ENCODE measurements around the gene PGLYRP1.

PGLYRP1 gene

GRCh38 chr19:46031781-46032596 is 9.1 kb upstream of the PGLYRP1 start:
- no peak for DNase-seq

DNA sequence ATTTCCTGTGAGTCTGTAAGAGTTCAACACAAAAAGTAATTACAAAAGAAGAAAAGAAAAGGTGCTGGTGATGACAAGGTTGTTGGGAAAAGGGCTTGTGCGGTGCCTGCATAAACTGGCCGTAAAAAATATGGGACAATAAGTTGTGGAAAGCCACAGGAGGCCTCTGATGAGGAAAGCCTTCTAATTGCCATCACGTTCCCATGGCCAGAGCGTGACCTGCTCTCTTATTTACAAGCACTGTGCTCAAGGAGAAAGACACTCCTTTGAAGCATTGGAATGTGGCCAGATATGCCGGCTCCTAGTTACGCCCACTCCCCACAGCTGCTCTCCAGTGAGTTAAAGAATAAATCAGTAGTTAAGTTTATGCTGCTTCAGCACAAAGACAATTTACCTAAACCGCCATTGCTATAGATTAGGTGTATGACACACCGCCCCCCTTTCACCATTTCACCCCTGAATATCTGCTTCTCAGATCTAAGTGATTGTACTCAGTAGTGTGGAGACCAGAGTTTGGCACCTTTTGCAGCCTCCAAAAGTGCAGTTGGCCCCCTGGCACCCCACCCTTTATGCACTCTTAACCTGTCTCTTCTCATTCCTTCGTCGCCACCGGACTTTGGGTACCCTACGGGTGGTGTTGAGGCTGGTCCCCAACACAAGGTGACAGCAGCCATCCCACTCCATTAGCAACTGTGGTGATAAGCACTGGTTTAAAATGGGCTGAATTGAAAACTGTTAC is 8.1 kb upstream of the PGLYRP1 start:
- DNase-seq, result no peak

- DNase-seq, result no peak
These were observed 3.0 kb upstream of the PGLYRP1 start for GRCh38 chr19:46025835-46026234.

- DNase-seq, result no peak
These were observed 492 bp upstream of the PGLYRP1 start for GRCh38 chr19:46023311-46023779.

DNA sequence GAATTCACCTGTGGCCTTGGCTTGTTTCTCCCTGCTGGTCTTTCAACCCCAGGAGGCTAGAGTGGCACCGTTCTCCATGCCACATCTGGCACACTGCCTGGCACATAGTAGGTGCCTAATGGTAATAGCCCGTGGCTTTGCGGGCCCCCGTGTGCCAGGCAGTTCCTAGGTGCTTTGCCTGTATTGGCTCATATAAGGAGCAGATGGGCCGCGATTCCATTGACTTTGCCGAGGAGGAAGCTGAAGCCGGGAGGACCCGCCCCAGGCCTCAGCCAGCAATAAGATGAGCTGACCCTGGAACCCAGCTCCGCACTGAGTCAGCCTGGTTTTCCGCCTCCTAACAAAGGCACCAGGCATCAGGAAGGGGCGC is 807 bp downstream of the PGLYRP1 start:
- no peak for DNase-seq

- DNase-seq, result no peak
These were observed 1.3 kb downstream of the PGLYRP1 start for GRCh38 chr19:46021531-46022041.

- DNase-seq, result no peak
These were observed 2.1 kb downstream of the PGLYRP1 start for GRCh38 chr19:46020819-46021125.

DNA sequence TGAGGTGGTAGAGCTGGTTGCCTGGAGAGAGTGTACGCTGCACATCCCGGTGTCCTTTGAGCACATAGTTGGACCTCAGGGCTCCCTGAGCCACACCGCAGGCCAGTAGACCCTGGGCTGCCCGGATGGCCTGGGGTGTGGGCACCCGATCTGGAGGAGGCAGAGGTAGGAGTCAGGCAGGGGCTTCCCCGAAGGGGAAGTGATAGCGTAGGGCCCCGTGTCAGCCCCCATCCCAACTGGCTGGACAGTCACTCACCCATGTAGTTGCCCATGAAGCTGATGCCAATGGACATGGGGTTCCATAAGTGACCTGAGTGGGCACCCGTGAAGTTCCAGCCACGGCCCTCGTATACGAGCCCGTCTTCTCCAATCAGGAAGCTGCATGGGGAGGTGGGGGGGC is 3.6 kb downstream of the PGLYRP1 start:
- DNase-seq, result no peak

DNA sequence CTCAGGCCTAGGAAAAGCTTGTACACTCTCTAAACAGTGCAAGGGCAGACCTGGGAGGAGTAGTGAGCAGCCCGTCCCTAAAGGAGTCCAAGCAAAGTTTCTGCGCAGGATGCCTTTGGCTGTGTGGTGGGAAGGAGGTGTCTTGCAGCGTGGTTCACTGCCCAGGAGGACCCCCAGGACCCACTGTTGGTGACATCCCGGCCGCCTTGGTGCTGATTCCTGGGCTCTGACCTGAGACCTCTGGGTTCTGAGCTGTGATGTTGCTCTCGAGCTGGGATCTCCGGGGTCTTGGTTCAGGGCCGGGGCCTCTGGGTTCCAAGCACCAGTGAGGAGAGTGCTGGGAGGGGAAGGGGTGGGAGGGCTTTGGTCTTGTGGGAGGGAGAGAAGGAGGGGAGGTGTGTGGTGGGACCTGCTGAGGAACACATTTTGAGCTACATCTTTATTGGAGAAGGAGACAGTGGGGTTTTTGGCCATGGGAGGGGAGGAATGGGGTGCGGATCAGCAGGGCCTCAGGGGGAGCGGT is 4.1 kb downstream of the PGLYRP1 start:
- DNase-seq, result no peak

GRCh38 chr19:46017874-46018675 is 4.8 kb downstream of the PGLYRP1 start:
- DNase-seq, result no peak

- DNase-seq, result no peak
These were observed 5.8 kb downstream of the PGLYRP1 start for GRCh38 chr19:46017095-46017429.

DNA sequence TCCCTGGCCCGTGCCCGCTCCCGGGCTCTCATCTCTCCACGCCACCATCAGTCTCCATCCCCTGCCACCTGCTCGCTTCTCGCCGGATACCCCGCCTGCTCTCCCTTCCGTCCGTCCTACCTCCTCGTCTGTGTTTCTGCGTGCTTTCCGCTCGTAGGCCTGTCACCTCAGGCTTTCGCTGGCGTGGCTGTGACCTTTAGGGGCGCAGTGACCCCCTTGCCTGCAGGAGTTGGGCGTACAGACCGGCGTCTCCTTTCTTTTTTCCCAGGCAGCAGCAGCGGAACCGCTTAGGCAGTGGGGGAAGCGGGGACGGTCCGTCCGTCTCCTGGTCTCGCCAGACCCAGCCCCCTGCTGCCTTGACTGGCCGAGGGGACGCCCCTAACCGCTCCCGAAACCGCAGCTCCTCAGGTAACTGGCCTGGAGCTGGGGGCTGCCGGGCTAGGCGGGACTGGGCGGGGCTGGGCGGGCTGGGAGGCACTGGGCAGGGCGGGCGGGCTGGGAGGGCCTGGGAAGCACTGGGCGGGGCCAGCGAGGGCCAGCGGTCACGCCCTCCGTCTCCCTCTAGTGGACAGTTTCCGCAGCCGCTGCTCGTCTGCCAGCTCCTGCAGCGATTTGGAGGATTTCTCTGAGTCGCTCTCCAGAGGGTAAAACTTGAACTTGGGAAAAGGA is 6.3 kb downstream of the PGLYRP1 start:
- peak; percentile 85 for DNase-seq

- DNase-seq, result peak; percentile 50
These were observed 7.0 kb downstream of the PGLYRP1 start for GRCh38 chr19:46015687-46016425.

GRCh38 chr19:46014941-46015686 is 7.7 kb downstream of the PGLYRP1 start:
- DNase-seq, result peak; percentile 71

GRCh38 chr19:46014534-46014933 is 8.3 kb downstream of the PGLYRP1 start:
- no peak for DNase-seq

- peak; percentile 72 for DNase-seq
These were observed 13.0 kb downstream of the PGLYRP1 start for GRCh38 chr19:46009530-46010510.

- DNase-seq, result no peak
These were observed 16.4 kb downstream of the PGLYRP1 start for GRCh38 chr19:46006411-46006810.

DNA sequence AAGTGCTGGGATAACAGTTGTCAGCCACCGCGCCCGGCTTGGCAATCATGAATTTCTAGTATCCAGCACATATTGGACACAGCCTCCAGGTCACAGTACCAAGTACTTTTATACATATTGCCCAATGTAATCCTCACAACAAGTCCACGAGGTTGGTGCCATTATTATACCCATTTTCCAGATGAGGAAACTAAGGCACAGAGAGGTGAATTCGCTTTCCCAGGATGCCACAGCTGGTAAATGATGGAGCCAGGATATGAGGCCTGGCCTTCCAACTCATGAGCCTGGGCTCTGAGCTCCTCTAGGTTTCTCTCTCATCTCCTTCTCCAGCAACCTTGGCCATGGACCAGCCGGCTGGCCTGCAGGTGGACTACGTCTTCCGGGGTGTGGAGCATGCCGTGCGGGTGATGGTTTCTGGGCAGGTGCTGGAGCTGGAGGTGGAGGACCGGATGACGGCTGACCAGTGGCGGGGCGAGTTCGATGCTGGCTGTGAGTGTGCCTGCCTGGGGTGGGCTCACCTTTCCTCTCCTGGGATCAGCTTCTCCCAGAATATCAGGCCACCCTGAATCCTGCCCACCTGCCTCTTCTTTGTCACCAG is 20.1 kb downstream of the PGLYRP1 start:
- DNase-seq, result no peak

GRCh38 chr19:46000491-46001246 is 22.2 kb downstream of the PGLYRP1 start:
- peak; percentile 86 for DNase-seq
